ENCODE data around the gene LMAN2.
A peak's percentile ranks its signal among the peaks of the same experiment; 100 is the strongest.

Gene LMAN2

GRCh38 chr5:177351392-177352329 is at the start of gene LMAN2:
TSS of gene LMAN2 (minus strand) at chr5:177351668. CDS start at chr5:177351647, 21 bp downstream.
- DNase-seq (ENCODE audit: low read depth, low spot score) = peak; percentile 97

GRCh38 chr5:177399997-177400868 is 48.8 kb upstream of the LMAN2 start, which contains the start of gene PFN3:
TSS of gene PFN3 (minus strand) at chr5:177400661. CDS start at chr5:177400576, 85 bp downstream.
- DNase-seq (ENCODE audit: low read depth, low spot score) = peak; percentile 80

GRCh38 chr5:177397875-177398390 is 46.5 kb upstream of the LMAN2 start:
- no peak for DNase-seq (ENCODE audit: low read depth, low spot score)

GRCh38 chr5:177396807-177397206 is 45.3 kb upstream of the LMAN2 start:
- DNase-seq (ENCODE audit: low read depth, low spot score) = no peak

GRCh38 chr5:177396078-177396477 is 44.6 kb upstream of the LMAN2 start:
- DNase-seq (ENCODE audit: low read depth, low spot score) = no peak

GRCh38 chr5:177393990-177394389 is 42.5 kb upstream of the LMAN2 start:
- no peak for DNase-seq (ENCODE audit: low read depth, low spot score)

- DNase-seq (ENCODE audit: low read depth, low spot score) = no peak
These were observed 41.8 kb upstream of the LMAN2 start for GRCh38 chr5:177393206-177393765.

GRCh38 chr5:177392765-177393164 is 41.3 kb upstream of the LMAN2 start:
- no peak for DNase-seq (ENCODE audit: low read depth, low spot score)

GRCh38 chr5:177390363-177391300 is 39.2 kb upstream of the LMAN2 start:
- peak; percentile 97 for DNase-seq (ENCODE audit: low read depth, low spot score)

GRCh38 chr5:177389241-177390169 is 38.0 kb upstream of the LMAN2 start:
- peak; percentile 87 for DNase-seq (ENCODE audit: low read depth, low spot score)

GRCh38 chr5:177388521-177389052 is 37.1 kb upstream of the LMAN2 start:
- no peak for DNase-seq (ENCODE audit: low read depth, low spot score)

GRCh38 chr5:177387405-177387804 is 35.9 kb upstream of the LMAN2 start:
- no peak for DNase-seq (ENCODE audit: low read depth, low spot score)

- DNase-seq (ENCODE audit: low read depth, low spot score) = no peak
These were observed 35.1 kb upstream of the LMAN2 start for GRCh38 chr5:177386542-177386941.

GRCh38 chr5:177385720-177386119 is 34.3 kb upstream of the LMAN2 start:
- no peak for DNase-seq (ENCODE audit: low read depth, low spot score)

- no peak for DNase-seq (ENCODE audit: low read depth, low spot score)
These were observed 32.7 kb upstream of the LMAN2 start, which contains the start of gene SLC34A1 for GRCh38 chr5:177384134-177384533. TSS of gene SLC34A1 (plus strand) at chr5:177384434. CDS start at chr5:177385742, 1,308 bp downstream.

GRCh38 chr5:177383181-177383580 is 31.7 kb upstream of the LMAN2 start:
- DNase-seq (ENCODE audit: low read depth, low spot score) = no peak

GRCh38 chr5:177382423-177383029 is 31.1 kb upstream of the LMAN2 start:
- peak; percentile 48 for DNase-seq (ENCODE audit: low read depth, low spot score)

GRCh38 chr5:177380805-177381126 is 29.3 kb upstream of the LMAN2 start:
- DNase-seq (ENCODE audit: low read depth, low spot score) = no peak

Measured in ELF-1 (cell line).